Esophagus muscularis mucosa (tissue), 4 donors: ENCODE measurements around the gene MRNIP. TPM values are rescaled to one million over a fixed set of nuclear protein-coding genes. Genes with fewer than 3 reads are reported as not detected.

Experiments
- DNase-seq: peaks from one replicate; pipeline ENCODE4 v3.0.0-alpha.2; 2017; ENCODE audit errors: extremely low spot score
- H3K27ac ChIP-seq, 4 donors: fragments of 200-600 bp; sonication (generic); replicated peaks in 1 of 4; 1 replicate in 3 of 4; 2 replicates in 1 of 4; pipeline ENCODE4 v1.5.1; 2016 to 2019; ENCODE audit warnings: mild to moderate bottlenecking in 1 of 4
- H3K27me3 ChIP-seq, 4 donors: fragments of 200-600 bp; sonication (generic); one replicate each; pipeline versions ENCODE4 v1.5.1 to v1.6.0; 2016 to 2019
- H3K36me3 ChIP-seq, 4 donors: fragments of 200-600 bp; sonication (generic); one replicate each; pipeline ENCODE4 v1.5.1; 2016 to 2019
- H3K4me1 ChIP-seq, 4 donors: fragments of 200-600 bp; sonication (generic); one replicate each; pipeline ENCODE4 v1.5.1; 2016 to 2019
- H3K4me3 ChIP-seq, 4 donors: fragments of 200-600 bp; sonication (generic); 1 replicate in 2 of 4; 2 replicates in 2 of 4; pipeline ENCODE4 v1.5.1; 2016 to 2019; ENCODE audit warnings: mild to moderate bottlenecking in 4 of 4, moderate library complexity in 1 of 4
- H3K9me3 ChIP-seq, 4 donors: fragments of 200-600 bp; sonication (generic); 1 replicate in 3 of 4; 2 replicates in 1 of 4; pipeline ENCODE4 v1.5.1; 2016 to 2019
- EP300 ChIP-seq: sonication (generic); formaldehyde crosslinking; IDR thresholded peaks from one replicate; pipeline ENCODE4 v1.6.1; 2017; ENCODE audit warnings: antibody characterized with exemption
- POLR2A ChIP-seq: fragments of 450-650 bp; IDR thresholded peaks from one replicate; pipeline ENCODE4 v1.6.1; 2017; ENCODE audit warnings: antibody characterized with exemption, moderate library complexity, mild to moderate bottlenecking, low read depth
- POLR2AphosphoS5 ChIP-seq, 2 donors: sonication (generic); formaldehyde crosslinking; IDR thresholded peaks; one replicate each; pipeline ENCODE4 v1.6.1; 2017; ENCODE audit warnings: antibody characterized with exemption in 2 of 2
- WGBS: methylation state at CpG from one replicate; pipeline ENCODE4 v1.1.5; 2018; 5-methylcytosine and 5-hydroxymethylcytosine counted together
- intact Hi-C: fragments of 100-400 bp; cut with DNase I; formaldehyde crosslinking; loops from one replicate; pipeline ENCODE4 v1.15.1; 2023
- total RNA-seq, 4 donors: library from RNA; depleted of rRNA; stranded (reverse); fragments of >200 nt; gene quantifications; one replicate each; pipeline versions ENCODE4 v1.1.0 to v1.2.1, GENCODE V29; 2016
- TF ChIP-seq, protein P1 (sequence below), 3 experiments: fragments of 200-600 bp in 2 of 3; fragments of 450-650 bp in 1 of 3; sonication (generic) in 2 of 3; IDR thresholded peaks; one replicate each; pipeline ENCODE4 v1.5.1; 2017 to 2019; ENCODE audit warnings: antibody characterized with exemption in 3 of 3, mild to moderate bottlenecking in 2 of 3, moderate library complexity in 1 of 3

MRNIP gene
- total RNA-seq, 4 donors from 2014 or later = 21.2 to 34.2 (median 23.3) TPM

DNA sequence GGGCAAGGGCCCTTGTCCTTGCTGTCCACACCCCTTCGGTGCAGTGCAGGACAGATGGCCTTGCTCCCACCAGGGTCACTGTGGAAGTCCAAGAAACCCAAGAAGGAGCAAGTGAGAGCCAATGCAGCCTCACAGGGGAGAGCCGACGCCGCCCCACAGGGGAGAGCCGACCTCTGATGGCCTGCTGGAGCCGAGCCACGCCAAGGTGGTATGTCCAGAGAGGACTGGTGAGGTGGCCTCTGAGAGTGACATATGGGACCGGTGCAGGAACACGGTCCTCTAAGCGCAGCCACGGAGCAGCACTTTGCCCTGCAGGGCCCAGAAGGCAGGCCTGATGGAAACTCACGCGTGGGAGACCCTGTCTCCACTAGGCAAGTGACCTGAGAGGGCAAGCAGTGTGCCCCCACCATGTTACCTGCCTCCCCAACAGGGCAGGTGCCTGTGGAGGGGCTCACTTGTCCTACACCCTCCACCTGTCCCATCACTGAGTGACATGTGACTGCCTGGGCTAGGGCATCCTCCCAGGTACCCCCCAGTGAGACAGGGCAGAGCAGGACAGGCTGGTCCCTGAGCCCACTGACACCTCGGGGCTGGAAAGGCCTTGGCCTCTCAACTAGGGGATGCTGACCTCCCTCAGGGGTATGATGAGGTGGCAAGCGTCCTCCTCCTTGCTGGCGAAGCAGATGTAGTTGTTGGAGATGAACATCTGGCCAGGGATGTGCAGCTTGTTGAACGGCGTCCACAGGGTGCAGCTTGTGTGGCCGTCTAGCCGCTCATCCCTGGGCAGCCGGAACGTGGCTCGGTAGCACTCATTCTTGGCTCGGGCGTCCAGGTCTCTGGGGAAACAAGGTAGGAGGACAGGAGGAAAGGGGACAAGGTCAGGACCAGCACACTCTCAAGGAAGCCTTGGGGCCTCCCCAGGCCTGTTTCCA, 32.4 kb upstream of the MRNIP start:
- H3K27ac ChIP-seq = no peak overlapping the region
- intact Hi-C loops = no loop called here
- H3K9me3 ChIP-seq = no peaks in the 10 kb centered on the region
- no peaks in the 10 kb centered on the region for H3K27me3 ChIP-seq
- H3K4me3 ChIP-seq = no peak overlapping the region
- no peak for DNase-seq
- WGBS = 94% methylated on average over 11 of the region's 25 CpGs
- TF ChIP-seq, protein P1, sequence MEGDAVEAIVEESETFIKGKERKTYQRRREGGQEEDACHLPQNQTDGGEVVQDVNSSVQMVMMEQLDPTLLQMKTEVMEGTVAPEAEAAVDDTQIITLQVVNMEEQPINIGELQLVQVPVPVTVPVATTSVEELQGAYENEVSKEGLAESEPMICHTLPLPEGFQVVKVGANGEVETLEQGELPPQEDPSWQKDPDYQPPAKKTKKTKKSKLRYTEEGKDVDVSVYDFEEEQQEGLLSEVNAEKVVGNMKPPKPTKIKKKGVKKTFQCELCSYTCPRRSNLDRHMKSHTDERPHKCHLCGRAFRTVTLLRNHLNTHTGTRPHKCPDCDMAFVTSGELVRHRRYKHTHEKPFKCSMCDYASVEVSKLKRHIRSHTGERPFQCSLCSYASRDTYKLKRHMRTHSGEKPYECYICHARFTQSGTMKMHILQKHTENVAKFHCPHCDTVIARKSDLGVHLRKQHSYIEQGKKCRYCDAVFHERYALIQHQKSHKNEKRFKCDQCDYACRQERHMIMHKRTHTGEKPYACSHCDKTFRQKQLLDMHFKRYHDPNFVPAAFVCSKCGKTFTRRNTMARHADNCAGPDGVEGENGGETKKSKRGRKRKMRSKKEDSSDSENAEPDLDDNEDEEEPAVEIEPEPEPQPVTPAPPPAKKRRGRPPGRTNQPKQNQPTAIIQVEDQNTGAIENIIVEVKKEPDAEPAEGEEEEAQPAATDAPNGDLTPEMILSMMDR (IDR thresholded peaks at IDR 0.05) = no peak
- TF ChIP-seq POLR2AphosphoS5 (IDR thresholded peaks at IDR 0.05) = no peak
- no peak for TF ChIP-seq POLR2A
- TF ChIP-seq EP300 = no peak
- H3K36me3 ChIP-seq = peaks cover 66 to 100% (median 96%) of the 10 kb centered on the region in 4 donors
- no peaks in the 10 kb centered on the region for H3K4me1 ChIP-seq

DNA sequence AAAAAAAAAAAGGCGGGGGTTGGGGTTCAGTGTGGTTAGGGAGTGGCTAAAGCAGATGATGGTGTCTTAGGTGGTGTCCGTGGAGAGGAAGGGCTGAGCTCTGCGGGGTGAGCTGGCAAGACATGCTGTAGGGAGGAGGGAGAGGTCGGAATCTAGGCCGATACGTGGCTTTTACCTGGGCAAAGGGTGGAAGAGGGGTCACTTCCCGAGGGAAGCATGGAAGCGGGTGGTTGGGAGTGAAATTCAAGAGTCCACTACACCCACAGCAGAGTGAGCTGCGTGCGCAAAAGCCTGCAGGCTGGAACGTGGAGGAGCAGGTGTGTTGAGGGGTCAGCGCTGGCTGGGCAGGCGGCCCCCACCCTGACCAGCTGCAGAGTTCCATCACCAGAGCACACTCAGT, 31.3 kb upstream of the MRNIP start:
- Histone ChIP-seq H3K4me1 (no peaks in the 10 kb centered on the region), H3K27me3 (no peaks in the 10 kb centered on the region), H3K9me3 (no peaks in the 10 kb centered on the region), H3K36me3 (peaks cover 67 to 100% (median 96%) of the 10 kb centered on the region in 4 donors), H3K4me3 (no peak overlapping the region), H3K27ac (no peak overlapping the region)
- intact Hi-C loops = no loop called here
- DNase-seq = no peak
- TF ChIP-seq POLR2A (no peak), POLR2AphosphoS5 (IDR thresholded peaks at IDR 0.05) (no peak), EP300 (no peak)
- TF ChIP-seq, protein P1 (IDR thresholded peaks at IDR 0.05) = no peak
- 91% methylated on average over 13 of the region's 13 CpGs for WGBS

DNA sequence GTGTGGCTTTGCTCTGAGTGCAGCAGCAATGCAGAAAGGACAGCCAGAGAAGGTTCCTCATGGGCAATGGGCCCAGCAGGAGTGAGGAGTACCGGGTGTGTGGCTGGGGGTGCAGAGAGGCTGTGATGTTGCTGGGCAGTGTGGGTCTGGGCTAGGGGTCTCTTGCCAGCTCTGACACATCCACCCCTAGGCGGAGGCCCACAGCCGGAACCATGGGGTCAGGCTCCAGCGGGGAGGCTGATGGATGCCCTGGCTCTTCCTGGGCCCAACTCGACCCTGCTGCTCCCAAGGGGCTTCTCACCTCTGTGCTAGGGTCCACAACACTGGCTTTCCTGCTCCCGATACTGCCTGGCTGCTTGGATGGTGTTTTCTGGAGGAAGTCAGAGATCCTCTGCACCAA, 29.2 kb upstream of the MRNIP start:
- Histone ChIP-seq H3K27me3 (no peaks in the 10 kb centered on the region), H3K36me3 (peaks cover 63 to 100% (median 95%) of the 10 kb centered on the region in 4 donors), H3K27ac (no peak overlapping the region), H3K4me3 (no peak overlapping the region), H3K4me1 (no peaks in the 10 kb centered on the region), H3K9me3 (peaks cover 0 to 13% (median 9%) of the 10 kb centered on the region in 4 donors)
- WGBS = 91% methylated on average over 4 of the region's 6 CpGs
- TF ChIP-seq POLR2A (no peak), EP300 (no peak), POLR2AphosphoS5 (IDR thresholded peaks at IDR 0.05) (no peak)
- TF ChIP-seq, protein P1 (IDR thresholded peaks at IDR 0.05) = no peak
- intact Hi-C loops = no loop called here
- no peak for DNase-seq

- peaks cover 0 to 19% (median 12%) of the 10 kb centered on the region in 4 donors for H3K9me3 ChIP-seq
- H3K27ac ChIP-seq = no peak overlapping the region
- no peak overlapping the region for H3K4me3 ChIP-seq
- no peak for DNase-seq
- H3K4me1 ChIP-seq = no peaks in the 10 kb centered on the region
- H3K36me3 ChIP-seq = peaks cover 56 to 100% (median 95%) of the 10 kb centered on the region in 4 donors
- no peaks in the 10 kb centered on the region for H3K27me3 ChIP-seq
- intact Hi-C loops = no loop called here
- WGBS = 90% methylated on average over 11 of the region's 11 CpGs
- TF ChIP-seq EP300 = no peak
- TF ChIP-seq, protein P1 (IDR thresholded peaks at IDR 0.05) = no peak
- no peak for TF ChIP-seq POLR2A
- TF ChIP-seq POLR2AphosphoS5 (IDR thresholded peaks at IDR 0.05) = no peak
These were observed 28.5 kb upstream of the MRNIP start for GRCh38 chr5:179887095-179887494.
